ENCODE data around the gene PXDC1. TPM values are rescaled to one million over a fixed set of nuclear protein-coding genes. Genes with fewer than 3 reads are reported as not detected.
A peak's percentile ranks its signal among the peaks of the same experiment; 100 is the strongest.

The PXDC1 gene
- total RNA-seq, 6 experiments from 2014 or later = 63.1 to 97.5 (median 72.8) TPM

GRCh38 chr6:3734023-3734422 lies 17.5 kb downstream of the PXDC1 start:
- H3K4me1 Mint-ChIP-seq (ENCODE audit: low read depth) = peaks cover 39% of the 10 kb centered on the region
- DNase-seq = no peak
- TF ChIP-seq, protein P1, sequence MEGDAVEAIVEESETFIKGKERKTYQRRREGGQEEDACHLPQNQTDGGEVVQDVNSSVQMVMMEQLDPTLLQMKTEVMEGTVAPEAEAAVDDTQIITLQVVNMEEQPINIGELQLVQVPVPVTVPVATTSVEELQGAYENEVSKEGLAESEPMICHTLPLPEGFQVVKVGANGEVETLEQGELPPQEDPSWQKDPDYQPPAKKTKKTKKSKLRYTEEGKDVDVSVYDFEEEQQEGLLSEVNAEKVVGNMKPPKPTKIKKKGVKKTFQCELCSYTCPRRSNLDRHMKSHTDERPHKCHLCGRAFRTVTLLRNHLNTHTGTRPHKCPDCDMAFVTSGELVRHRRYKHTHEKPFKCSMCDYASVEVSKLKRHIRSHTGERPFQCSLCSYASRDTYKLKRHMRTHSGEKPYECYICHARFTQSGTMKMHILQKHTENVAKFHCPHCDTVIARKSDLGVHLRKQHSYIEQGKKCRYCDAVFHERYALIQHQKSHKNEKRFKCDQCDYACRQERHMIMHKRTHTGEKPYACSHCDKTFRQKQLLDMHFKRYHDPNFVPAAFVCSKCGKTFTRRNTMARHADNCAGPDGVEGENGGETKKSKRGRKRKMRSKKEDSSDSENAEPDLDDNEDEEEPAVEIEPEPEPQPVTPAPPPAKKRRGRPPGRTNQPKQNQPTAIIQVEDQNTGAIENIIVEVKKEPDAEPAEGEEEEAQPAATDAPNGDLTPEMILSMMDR (IDR thresholded peaks at IDR 0.05) = no peak
- H3K9me3 Mint-ChIP-seq = no peaks in the 10 kb centered on the region
- H3K27ac Mint-ChIP-seq = peak overlapping the region; percentile 19; the same call in 1 of the 2 replicates
- peaks cover 15% of the 10 kb centered on the region for H3K27me3 Mint-ChIP-seq (ENCODE audit: insufficient read depth)
- peaks cover 61% of the 10 kb centered on the region for H3K36me3 Mint-ChIP-seq (ENCODE audit: low read depth)
- H3K4me3 Mint-ChIP-seq = no peak overlapping the region

DNA sequence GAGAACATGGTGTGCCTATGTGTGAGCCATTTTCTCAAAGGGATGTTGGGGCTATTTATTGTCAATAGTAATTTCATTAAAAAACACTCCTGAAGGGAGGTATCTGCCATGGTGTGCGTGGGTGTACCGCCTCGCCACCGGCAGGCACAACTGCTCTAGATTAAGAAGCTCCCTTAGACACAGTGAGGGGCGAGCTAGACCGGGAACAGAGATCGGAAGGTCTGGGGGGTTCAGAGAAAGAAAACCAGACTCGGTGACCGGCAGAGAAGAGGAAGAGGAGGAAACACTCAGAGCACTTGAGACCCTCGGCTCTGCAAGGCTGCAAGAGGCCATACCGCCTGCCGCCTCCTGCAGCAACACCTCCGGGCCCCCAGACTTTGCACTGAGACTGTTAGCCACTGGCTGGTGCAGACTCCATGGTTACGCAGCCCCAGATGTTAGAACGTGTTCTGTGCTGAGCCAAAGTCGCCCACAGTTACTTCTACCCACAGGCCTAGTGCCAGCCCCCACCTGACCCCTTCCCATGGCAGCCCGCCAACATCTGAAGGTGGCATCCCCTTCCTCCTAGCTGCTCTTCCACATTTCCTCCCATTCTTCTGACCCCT lies 18.1 kb downstream of the PXDC1 start:
- Mint-ChIP-seq H3K36me3 (ENCODE audit: low read depth) (peaks cover 67% of the 10 kb centered on the region), H3K27me3 (ENCODE audit: insufficient read depth) (peaks cover 15% of the 10 kb centered on the region), H3K4me3 (no peak overlapping the region), H3K9me3 (no peaks in the 10 kb centered on the region), H3K4me1 (ENCODE audit: low read depth) (peaks cover 39% of the 10 kb centered on the region), H3K27ac (peak overlapping the region; percentile 19)
- DNase-seq = no peak
- TF ChIP-seq, protein P1 (IDR thresholded peaks at IDR 0.05) = no peak

- Mint-ChIP-seq H3K4me1 (ENCODE audit: low read depth) (peaks cover 44% of the 10 kb centered on the region), H3K27ac (peak overlapping the region; percentile 63), H3K27me3 (ENCODE audit: insufficient read depth) (peaks cover 15% of the 10 kb centered on the region), H3K9me3 (no peaks in the 10 kb centered on the region), H3K36me3 (ENCODE audit: low read depth) (peaks cover 68% of the 10 kb centered on the region), H3K4me3 (no peak overlapping the region)
- TF ChIP-seq, protein P1 (IDR thresholded peaks at IDR 0.05) = peak; percentile 94
- peak; percentile 62 for DNase-seq
These were observed 19.0 kb downstream of the PXDC1 start for GRCh38 chr6:3732345-3733141.

DNA sequence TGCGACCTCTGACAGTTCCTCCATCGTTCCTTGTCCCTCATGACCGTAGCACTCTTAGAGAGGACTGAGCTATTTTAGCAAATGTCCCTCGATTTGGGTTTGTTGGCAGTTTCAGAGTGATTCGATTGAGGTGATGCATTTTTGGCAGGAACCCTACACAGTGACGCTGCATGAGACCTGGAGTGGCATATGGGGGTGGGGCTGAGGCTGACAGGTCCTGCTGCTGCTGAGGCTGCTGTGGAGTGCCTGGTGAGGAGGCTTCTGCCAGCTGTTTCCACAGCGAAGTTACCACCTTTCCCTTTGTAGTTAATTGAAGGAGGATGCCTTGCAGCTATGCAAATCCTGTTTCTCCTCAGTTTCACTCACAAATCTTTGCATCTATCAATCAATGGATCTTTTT lies 19.8 kb downstream of the PXDC1 start:
- peaks cover 53% of the 10 kb centered on the region for H3K4me1 Mint-ChIP-seq (ENCODE audit: low read depth)
- peak overlapping the region; percentile 63 for H3K27ac Mint-ChIP-seq
- no peak for DNase-seq
- TF ChIP-seq, protein P1 (IDR thresholded peaks at IDR 0.05) = no peak
- peaks cover 20% of the 10 kb centered on the region for H3K27me3 Mint-ChIP-seq (ENCODE audit: insufficient read depth)
- no peaks in the 10 kb centered on the region for H3K9me3 Mint-ChIP-seq
- H3K4me3 Mint-ChIP-seq = no peak overlapping the region
- peaks cover 69% of the 10 kb centered on the region for H3K36me3 Mint-ChIP-seq (ENCODE audit: low read depth)

- no peak overlapping the region for H3K4me3 Mint-ChIP-seq
- TF ChIP-seq, protein P1 (IDR thresholded peaks at IDR 0.05) = no peak
- no peak overlapping the region; the same call in 1 of the 2 replicates for H3K27ac Mint-ChIP-seq
- H3K27me3 Mint-ChIP-seq (ENCODE audit: insufficient read depth) = peaks cover 6% of the 10 kb centered on the region
- peaks cover 51% of the 10 kb centered on the region for H3K4me1 Mint-ChIP-seq (ENCODE audit: low read depth)
- no peak for DNase-seq
- H3K36me3 Mint-ChIP-seq (ENCODE audit: low read depth) = peaks cover 57% of the 10 kb centered on the region
- H3K9me3 Mint-ChIP-seq = no peaks in the 10 kb centered on the region
These were observed 21.7 kb downstream of the PXDC1 start for GRCh38 chr6:3729603-3730344.
